Stimulated activated naive CD8-positive, alpha-beta T cell treated with anti-CD3 and anti-CD28 coated beads, Interleukin-15, Interleukin-2, amounts not matched to agents 100 U/mL and 50 U/mL, for 24 hours (primary cell): ENCODE data around the gene TOP2B.

Source experiments
- ATAC-seq: fragments of 150-1000 bp; cut with Tn5 transposase; one replicate; pipeline ENCODE4 v1.10.0; 2021
- DNase-seq: peaks from one replicate; pipeline ENCODE4 v3.0.0; 2021

Gene TOP2B

GRCh38 chr3:25558121-25558520, 106.6 kb downstream of the TOP2B start:
- no peak for DNase-seq

GRCh38 chr3:25557694-25558093, 107.0 kb downstream of the TOP2B start:
- DNase-seq (no peak), ATAC-seq (no peak)

More at GRCh38 chr3:25558121-25558520, 106.6 kb downstream of the TOP2B start:
- ATAC-seq: no peak

- ATAC-seq: no peak
These were observed 108.3 kb downstream of the TOP2B start for GRCh38 chr3:25556447-25556846.

DNA sequence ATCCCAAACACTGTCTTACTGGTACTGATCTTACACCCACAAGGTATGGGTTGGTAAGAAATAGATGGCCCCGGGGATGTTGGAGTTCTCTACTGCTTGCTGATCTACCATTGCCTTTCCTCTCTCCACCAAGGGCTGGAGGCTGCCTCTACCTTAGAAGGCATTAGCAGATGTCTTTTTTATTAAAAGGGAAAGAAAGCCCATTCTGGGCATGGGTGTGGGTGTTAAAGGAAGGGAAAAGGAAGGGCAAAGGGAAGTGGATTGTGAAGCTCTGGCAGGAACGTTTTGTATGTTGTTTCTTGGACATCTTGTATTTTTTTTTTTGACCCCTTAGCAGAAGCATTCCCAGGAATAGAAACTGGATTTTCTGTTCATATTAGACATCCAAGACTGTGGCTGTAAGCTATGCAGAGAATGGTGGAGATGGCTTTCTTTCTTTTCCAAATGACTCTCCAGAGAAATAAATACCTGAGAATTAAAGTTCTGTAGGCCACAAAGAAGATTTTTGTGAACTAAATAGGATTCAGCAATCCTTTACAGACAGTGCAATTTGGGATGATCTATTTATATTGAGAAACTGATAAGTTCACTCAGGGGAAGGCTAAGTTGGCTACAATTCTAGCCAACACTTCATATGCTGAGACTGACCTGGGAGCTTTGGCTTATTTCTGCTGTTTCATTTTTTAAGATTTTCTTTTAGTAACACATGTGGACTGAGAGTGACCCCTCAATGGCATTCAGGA, 108.8 kb downstream of the TOP2B start:
- DNase-seq (no peak), ATAC-seq (no peak)

More at GRCh38 chr3:25556447-25556846, 108.3 kb downstream of the TOP2B start:
- no peak for DNase-seq

- ATAC-seq: no peak
These were observed 110.3 kb downstream of the TOP2B start for GRCh38 chr3:25554376-25554775.

GRCh38 chr3:25552251-25552650, 112.5 kb downstream of the TOP2B start:
- ATAC-seq (no peak), DNase-seq (no peak)

More at GRCh38 chr3:25554376-25554775, 110.3 kb downstream of the TOP2B start:
- DNase-seq: no peak

DNA sequence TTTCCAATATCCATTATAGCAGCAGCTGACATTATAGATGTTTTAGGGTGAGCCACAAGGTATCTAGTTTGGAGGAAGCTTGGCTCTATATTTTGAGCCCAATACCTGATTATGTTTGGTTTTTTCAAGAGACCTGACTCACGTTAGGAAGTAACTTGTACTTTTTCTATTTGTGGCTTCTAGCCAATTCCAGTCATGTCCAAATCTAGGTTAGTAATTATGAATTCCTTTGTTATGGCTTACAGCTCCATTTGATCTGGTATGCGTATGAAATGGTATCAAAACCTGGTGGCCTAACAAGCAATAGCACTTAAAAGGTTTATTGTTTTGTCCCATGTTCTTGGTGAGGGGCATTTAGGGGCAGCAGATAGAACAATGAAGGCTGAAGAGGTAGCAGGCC, 115.9 kb downstream of the TOP2B start:
- no peak for DNase-seq
- ATAC-seq: no peak

- ATAC-seq: no peak
- DNase-seq: no peak
These were observed 116.6 kb downstream of the TOP2B start for GRCh38 chr3:25547943-25548674.
